Breast epithelium (tissue), 4 donors: ENCODE results near the gene COPZ2. TPM values are rescaled to one million over a fixed set of nuclear protein-coding genes. Genes with fewer than 3 reads are reported as not detected.
A peak's percentile ranks its signal among the peaks of the same experiment; 100 is the strongest.

Experiments used
- DNase-seq, 2 donors: peaks; one replicate each; pipeline ENCODE4 v3.0.0-alpha.2; 2019; ENCODE audit warnings: low spot score in 2 of 2
- H3K27ac ChIP-seq, 2 donors: fragments of 200-600 bp; sonication (generic) in 1 of 2; one replicate each; pipeline ENCODE4 v1.5.1; 2016 to 2019; ENCODE audit warnings: mild to moderate bottlenecking in 1 of 2
- H3K27me3 ChIP-seq, 2 donors: fragments of 200-600 bp; sonication (generic) in 1 of 2; one replicate each; pipeline versions ENCODE4 v1.5.1 to v1.6.0; 2017 to 2019; ENCODE audit warnings: control low read depth in 1 of 2, mild to moderate bottlenecking in 1 of 2
- H3K36me3 ChIP-seq: fragments of 200-600 bp; one replicate; pipeline ENCODE4 v1.5.1; 2019
- H3K4me1 ChIP-seq, 2 donors: fragments of 200-600 bp; sonication (generic); one replicate each; pipeline ENCODE4 v1.5.1; 2016 to 2019; ENCODE audit warnings: control low read depth in 1 of 2
- H3K4me3 ChIP-seq, 3 donors: fragments of 200-600 bp; sonication (generic); 1 replicate in 2 of 3; 2 replicates in 1 of 3; pipeline ENCODE4 v1.5.1; 2016 to 2019; ENCODE audit warnings: mild to moderate bottlenecking in 3 of 3, moderate library complexity in 2 of 3
- H3K9me3 ChIP-seq, 2 donors: fragments of 200-600 bp; sonication (generic) in 1 of 2; one replicate each; pipeline ENCODE4 v1.5.1; 2016 to 2019; ENCODE audit warnings: control low read depth in 1 of 2
- CTCF ChIP-seq, 3 donors: fragments of 450-650 bp; IDR thresholded peaks; one replicate each; pipeline ENCODE4 v1.5.1; 2016 to 2017; ENCODE audit warnings: antibody characterized with exemption in 3 of 3, mild to moderate bottlenecking in 3 of 3, moderate library complexity in 3 of 3
- POLR2A ChIP-seq: fragments of 450-650 bp; IDR thresholded peaks from one replicate; pipeline ENCODE4 v1.6.1; 2016; ENCODE audit warnings: antibody characterized with exemption, mild to moderate bottlenecking, moderate library complexity
- POLR2AphosphoS5 ChIP-seq, 3 donors: sonication (generic); formaldehyde crosslinking; IDR thresholded peaks; one replicate each; pipeline ENCODE4 v1.6.1; 2017; ENCODE audit warnings: antibody characterized with exemption in 3 of 3
- intact Hi-C: fragments of 100-400 bp; cut with DNase I; formaldehyde crosslinking; loops from one replicate; pipeline ENCODE4 v1.15.1; 2023; ENCODE audit warnings: low total_unique reads
- total RNA-seq, 3 donors: library from RNA; depleted of rRNA; stranded (reverse); fragments of >200 nt; gene quantifications; one replicate each; pipeline ENCODE4 v1.1.0, GENCODE V29; 2016

COPZ2 gene
- total RNA-seq, 3 donors from 2014 or later: 16.4 to 97.9 (median 23.3) TPM

GRCh38 chr17:48025040-48025903 lies 12.3 kb downstream of the COPZ2 start:
- TF ChIP-seq POLR2AphosphoS5 (IDR thresholded peaks at IDR 0.05): peak in 1 of 3 donors; percentile 32
- TF ChIP-seq POLR2A: no peak
- TF ChIP-seq CTCF (IDR thresholded peaks at IDR 0.05): peak; percentile 31 to 89 (median 81)
- H3K4me3 ChIP-seq: peak overlapping the region; percentile 40 to 66 (median 55)

GRCh38 chr17:48024149-48025039 lies 13.2 kb downstream of the COPZ2 start:
- Histone ChIP-seq H3K4me3 (peak overlapping the region; percentile 40 to 66 (median 55)), H3K36me3 (no peaks in the 10 kb centered on the region), H3K27me3 (peaks cover 0 to 3% of the 10 kb centered on the region in 2 donors), H3K4me1 (peaks cover 16 to 28% of the 10 kb centered on the region in 2 donors), H3K9me3 (no peaks in the 10 kb centered on the region), H3K27ac (peak overlapping the region; percentile 62 to 84)
- DNase-seq: peak in 1 of 2 donors; percentile 46
- no peak for TF ChIP-seq POLR2AphosphoS5 (IDR thresholded peaks at IDR 0.05)
- no peak for TF ChIP-seq CTCF (IDR thresholded peaks at IDR 0.05)
- TF ChIP-seq POLR2A: no peak
- intact Hi-C loops: loop anchor here (5.0 kb wide), 1 partner anchor 98 kb away; no protein-coding TSS in a partner anchor

More at GRCh38 chr17:48025040-48025903, 12.3 kb downstream of the COPZ2 start:
- DNase-seq: peak; percentile 97 to 99
- Histone ChIP-seq H3K36me3 (no peaks in the 10 kb centered on the region), H3K9me3 (no peaks in the 10 kb centered on the region), H3K27me3 (peaks cover 0 to 3% of the 10 kb centered on the region in 2 donors), H3K4me1 (peaks cover 16 to 28% of the 10 kb centered on the region in 2 donors), H3K27ac (peak overlapping the region; percentile 75 to 84)
- intact Hi-C loops: loop anchor here (5.0 kb wide), 1 partner anchor 97 kb away; no protein-coding TSS in a partner anchor

- H3K9me3 ChIP-seq: no peaks in the 10 kb centered on the region
- intact Hi-C loops: no loop called here
- peak; percentile 75 to 85 for DNase-seq
- H3K27me3 ChIP-seq: peaks cover 0 to 3% of the 10 kb centered on the region in 2 donors
- H3K4me1 ChIP-seq: peaks cover 16 to 28% of the 10 kb centered on the region in 2 donors
- TF ChIP-seq POLR2AphosphoS5 (IDR thresholded peaks at IDR 0.05) (peak in 1 of 3 donors; percentile 8), POLR2A (no peak), CTCF (IDR thresholded peaks at IDR 0.05) (peak in 1 of 3 donors; percentile 30)
- peak overlapping the region; percentile 40 to 66 (median 55) for H3K4me3 ChIP-seq
- H3K36me3 ChIP-seq: no peaks in the 10 kb centered on the region
- peak overlapping the region; percentile 62 to 84 for H3K27ac ChIP-seq
Measured at GRCh38 chr17:48023400-48024148, 14.0 kb downstream of the COPZ2 start.

DNA sequence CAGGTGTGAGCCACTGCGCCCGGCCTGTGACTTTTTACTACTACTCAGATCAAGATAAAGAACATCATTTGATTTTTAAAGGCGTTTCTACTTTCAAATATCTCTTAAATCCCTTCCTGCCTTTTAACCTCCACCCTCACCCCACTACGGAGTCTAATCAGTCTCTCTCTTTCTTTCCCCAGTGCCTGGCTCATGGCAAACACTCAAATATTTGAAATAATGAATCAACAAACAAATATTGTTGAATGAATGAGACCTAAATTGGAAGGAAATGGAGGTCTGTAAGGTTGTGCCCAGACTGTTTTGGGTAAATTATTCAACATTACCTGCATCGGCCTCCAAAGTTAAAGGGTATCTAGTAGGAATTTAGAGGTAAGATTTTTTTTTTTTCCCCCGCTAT lies 14.7 kb downstream of the COPZ2 start:
- Histone ChIP-seq H3K4me1 (peaks cover 16 to 28% of the 10 kb centered on the region in 2 donors), H3K27me3 (peaks cover 0 to 3% of the 10 kb centered on the region in 2 donors), H3K4me3 (no peak overlapping the region), H3K27ac (no peak overlapping the region), H3K36me3 (no peaks in the 10 kb centered on the region), H3K9me3 (no peaks in the 10 kb centered on the region)
- no peak for DNase-seq
- intact Hi-C loops: no loop called here
- TF ChIP-seq POLR2AphosphoS5 (IDR thresholded peaks at IDR 0.05) (no peak), POLR2A (no peak), CTCF (IDR thresholded peaks at IDR 0.05) (no peak)
